Measurements from ENCODE around the gene SYNJ2. TPM values are rescaled to one million over a fixed set of nuclear protein-coding genes. Genes with fewer than 3 reads are reported as not detected.

The SYNJ2 gene
- total and polyA plus RNA-seq, 7 experiments from 2014 or later = 12.0 to 36.6 (median 22.5) TPM

GRCh38 chr6:158013904-158014504 lies 32.3 kb downstream of the SYNJ2 start:
- H3K4me1 Mint-ChIP-seq = peaks cover 48 to 68% (median 61%) of the 10 kb centered on the region in 7 donors
- intact Hi-C loops (cut with micrococcal nuclease) = no loop called here
- H3K36me3 Mint-ChIP-seq = peaks cover 0 to 24% (median 6%) of the 10 kb centered on the region in 5 donors
- Histone ChIP-seq H3K36me3 (ENCODE audit: control insufficient read depth in 2 of 3, insufficient read depth in 3 of 3, low read length in 3 of 3) (peaks cover 0 to 21% (median 0%) of the 10 kb centered on the region in 3 experiments), H3K27ac (ENCODE audit: low read depth, low read length) (no peak overlapping the region), H3K27me3 (ENCODE audit: control insufficient read depth in 2 of 2, insufficient read depth in 2 of 2, low read length in 2 of 2) (no peaks in the 10 kb centered on the region), H3K4me1 (ENCODE audit: control insufficient read depth in 2 of 2, insufficient read depth in 2 of 2, low read length in 2 of 2) (peaks cover 11 to 43% of the 10 kb centered on the region in 2 donors), H3K9me3 (ENCODE audit: control insufficient read depth in 2 of 3, low read length in 3 of 3) (no peaks in the 10 kb centered on the region), H3K4me3 (ENCODE audit: low read length) (no peak overlapping the region)
- DNase-seq = no peak
- H3K4me3 Mint-ChIP-seq = peak overlapping the region in 2 of 10 donors; percentile 2 to 26
- ChIA-PET POLR2A (interaction anchor here (0.6 to 2.9 kb wide), 2 partner anchors 12 to 1777 kb away, joined by 3 to 12 read pairs; no protein-coding TSS in a partner anchor), CTCF (interaction anchor here (1.6 to 4.1 kb wide), 3 partner anchors 12 to 58 kb away, joined by 3 to 21 read pairs (median 20); no protein-coding TSS in a partner anchor)
- no peaks in the 10 kb centered on the region for H3K27me3 Mint-ChIP-seq
- ATAC-seq = no peak
- peaks cover 0 to under 1% (median 0%) of the 10 kb centered on the region in 11 donors for H3K9me3 Mint-ChIP-seq
- peak overlapping the region in 6 of 9 donors; percentile 2 to 82 (median 54) for H3K27ac Mint-ChIP-seq

GRCh38 chr6:158014505-158015187 lies 33.0 kb downstream of the SYNJ2 start:
- POLR2A ChIA-PET = interaction anchor here (1.4 to 2.9 kb wide), 3 partner anchors 12 to 32 kb away, joined by 3 to 12 read pairs (median 9); partner anchors contain the start of gene SYNJ2
- Histone ChIP-seq H3K27me3 (ENCODE audit: control insufficient read depth in 2 of 2, insufficient read depth in 2 of 2, low read length in 2 of 2) (no peaks in the 10 kb centered on the region), H3K36me3 (ENCODE audit: control insufficient read depth in 2 of 3, insufficient read depth in 3 of 3, low read length in 3 of 3) (peaks cover 0 to 27% (median 0%) of the 10 kb centered on the region in 3 experiments), H3K9me3 (ENCODE audit: control insufficient read depth in 2 of 3, low read length in 3 of 3) (no peaks in the 10 kb centered on the region), H3K27ac (ENCODE audit: low read depth, low read length) (no peak overlapping the region), H3K4me3 (ENCODE audit: low read length) (no peak overlapping the region), H3K4me1 (ENCODE audit: control insufficient read depth in 2 of 2, insufficient read depth in 2 of 2, low read length in 2 of 2) (peaks cover 5 to 36% of the 10 kb centered on the region in 2 donors)
- intact Hi-C loops (cut with micrococcal nuclease) = no loop called here
- peak overlapping the region; percentile 2 to 82 (median 68) for H3K27ac Mint-ChIP-seq
- H3K4me1 Mint-ChIP-seq = peaks cover 42 to 61% (median 55%) of the 10 kb centered on the region in 7 donors
- H3K36me3 Mint-ChIP-seq = peaks cover 0 to 25% (median 4%) of the 10 kb centered on the region in 5 donors
- CTCF ChIA-PET = interaction anchor here (1.6 to 4.0 kb wide), 2 partner anchors 12 to 57 kb away, joined by 3 to 21 read pairs; no protein-coding TSS in a partner anchor
- no peaks in the 10 kb centered on the region for H3K27me3 Mint-ChIP-seq
- peak overlapping the region in 7 of 10 donors; percentile 2 to 47 (median 11) for H3K4me3 Mint-ChIP-seq
- ATAC-seq (no peak), DNase-seq (no peak)
- no peaks in the 10 kb centered on the region for H3K9me3 Mint-ChIP-seq

- Mint-ChIP-seq H3K4me3 (peak overlapping the region in 2 of 10 donors; percentile 11 to 47), H3K4me1 (peaks cover 40 to 58% (median 50%) of the 10 kb centered on the region in 7 donors), H3K27ac (peak overlapping the region in 8 of 9 donors; percentile 2 to 82 (median 68)), H3K9me3 (no peaks in the 10 kb centered on the region), H3K27me3 (no peaks in the 10 kb centered on the region), H3K36me3 (peaks cover 0 to 29% (median 9%) of the 10 kb centered on the region in 5 donors)
- DNase-seq (no peak), ATAC-seq (no peak)
- Histone ChIP-seq H3K27ac (ENCODE audit: low read depth, low read length) (no peak overlapping the region), H3K4me1 (ENCODE audit: control insufficient read depth in 2 of 2, insufficient read depth in 2 of 2, low read length in 2 of 2) (peaks cover 0 to 31% of the 10 kb centered on the region in 2 donors), H3K36me3 (ENCODE audit: control insufficient read depth in 2 of 3, insufficient read depth in 3 of 3, low read length in 3 of 3) (peaks cover 0 to 32% (median 0%) of the 10 kb centered on the region in 3 experiments), H3K4me3 (ENCODE audit: low read length) (no peak overlapping the region), H3K9me3 (ENCODE audit: control insufficient read depth in 2 of 3, low read length in 3 of 3) (no peaks in the 10 kb centered on the region), H3K27me3 (ENCODE audit: control insufficient read depth in 2 of 2, insufficient read depth in 2 of 2, low read length in 2 of 2) (no peaks in the 10 kb centered on the region)
- ChIA-PET CTCF (interaction anchor here (1.6 to 4.0 kb wide), 2 partner anchors 11 to 57 kb away, joined by 3 to 21 read pairs; no protein-coding TSS in a partner anchor), POLR2A (interaction anchor here (1.4 to 2.9 kb wide), 3 partner anchors 11 to 33 kb away, joined by 3 to 12 read pairs (median 9); partner anchors contain the start of gene SYNJ2)
- intact Hi-C loops (cut with micrococcal nuclease) = no loop called here
Measured at GRCh38 chr6:158015188-158015506, 33.5 kb downstream of the SYNJ2 start.

GRCh38 chr6:158016571-158017383 lies 35.1 kb downstream of the SYNJ2 start:
- Histone ChIP-seq H3K4me1 (ENCODE audit: control insufficient read depth in 2 of 2, insufficient read depth in 2 of 2, low read length in 2 of 2) (peaks cover 0 to 18% of the 10 kb centered on the region in 2 donors), H3K36me3 (ENCODE audit: control insufficient read depth in 2 of 3, insufficient read depth in 3 of 3, low read length in 3 of 3) (peaks cover 0 to 41% (median 0%) of the 10 kb centered on the region in 3 experiments), H3K4me3 (ENCODE audit: low read length) (no peak overlapping the region), H3K27me3 (ENCODE audit: control insufficient read depth in 2 of 2, insufficient read depth in 2 of 2, low read length in 2 of 2) (no peaks in the 10 kb centered on the region), H3K27ac (ENCODE audit: low read depth, low read length) (no peak overlapping the region), H3K9me3 (ENCODE audit: control insufficient read depth in 2 of 3, low read length in 3 of 3) (no peaks in the 10 kb centered on the region)
- Mint-ChIP-seq H3K27ac (peak overlapping the region in 5 of 9 donors; percentile 8 to 46 (median 13)), H3K9me3 (no peaks in the 10 kb centered on the region), H3K27me3 (no peaks in the 10 kb centered on the region), H3K4me3 (no peak overlapping the region), H3K36me3 (peaks cover 0 to 22% (median 13%) of the 10 kb centered on the region in 5 donors), H3K4me1 (peaks cover 31 to 53% (median 34%) of the 10 kb centered on the region in 7 donors)
- no peak for ATAC-seq
- ChIA-PET CTCF (interaction anchor here (1.2 to 4.0 kb wide), 2 partner anchors 9 kb away, joined by 3 to 21 read pairs; no protein-coding TSS in a partner anchor), POLR2A (interaction anchor here (0.6 to 2.9 kb wide), 3 partner anchors 9 to 1069 kb away, joined by 4 to 12 read pairs (median 9); partner anchors contain the start of gene SYNJ2)
- no peak for DNase-seq
- intact Hi-C loops (cut with micrococcal nuclease) = no loop called here

- Mint-ChIP-seq H3K27me3 (no peaks in the 10 kb centered on the region), H3K9me3 (no peaks in the 10 kb centered on the region), H3K4me1 (peaks cover 24 to 48% (median 26%) of the 10 kb centered on the region in 7 donors), H3K36me3 (peaks cover 0 to 22% (median 13%) of the 10 kb centered on the region in 5 donors), H3K27ac (peak overlapping the region in 1 of 9 donors; percentile 30), H3K4me3 (no peak overlapping the region)
- peaks cover 0 to 41% (median 0%) of the 10 kb centered on the region in 3 experiments for H3K36me3 ChIP-seq (ENCODE audit: control insufficient read depth in 2 of 3, insufficient read depth in 3 of 3, low read length in 3 of 3)
- no peak for DNase-seq
- peaks cover 0 to 10% of the 10 kb centered on the region in 2 donors for H3K4me1 ChIP-seq (ENCODE audit: control insufficient read depth in 2 of 2, insufficient read depth in 2 of 2, low read length in 2 of 2)
- H3K4me3 ChIP-seq (ENCODE audit: low read length) = no peak overlapping the region
- intact Hi-C loops (cut with micrococcal nuclease) = no loop called here
- ChIA-PET POLR2A (no interaction called here), CTCF (interaction anchor here (1.2 to 4.0 kb wide), 2 partner anchors 9 to 10 kb away, joined by 3 to 21 read pairs; no protein-coding TSS in a partner anchor)
- ATAC-seq = no peak
- no peaks in the 10 kb centered on the region for H3K9me3 ChIP-seq (ENCODE audit: control insufficient read depth in 2 of 3, low read length in 3 of 3)
- H3K27me3 ChIP-seq (ENCODE audit: control insufficient read depth in 2 of 2, insufficient read depth in 2 of 2, low read length in 2 of 2) = no peaks in the 10 kb centered on the region
- no peak overlapping the region for H3K27ac ChIP-seq (ENCODE audit: low read depth, low read length)
Measured at GRCh38 chr6:158017621-158018040, 36.0 kb downstream of the SYNJ2 start.
